Mammary epithelial cell (primary cell): Measurements from ENCODE around the gene UPK1B.

ENCODE experiments used
- CTCF ChIP-seq, 2 donors: IDR thresholded peaks in 1 of 2; conservative IDR thresholded peaks in 1 of 2; 2 replicates each; pipeline ENCODE4 v1.5.1; 2011 to 2012; ENCODE audit warnings: inconsistent platforms in 2 of 2, low read length in 2 of 2, mild to moderate bottlenecking in 2 of 2, control low read depth in 1 of 2, low read depth in 1 of 2; ENCODE audit not compliant: insufficient read depth in 1 of 2; ENCODE audit errors: extremely low read depth in 1 of 2
- EZH2 ChIP-seq: IDR thresholded peaks from 2 replicates; pipeline ENCODE4 v1.6.1; 2012; ENCODE audit warnings: low read length, inconsistent platforms, borderline replicate concordance

- no peak for TF ChIP-seq CTCF (conservative IDR thresholded peaks at IDR 0.05 in 1 of 2, IDR thresholded peaks at IDR 0.05 in 1 of 2; ENCODE audit: extremely low read depth in 1 of 2, insufficient read depth in 1 of 2, low read depth in 1 of 2, low read length in 2 of 2)
- no peak for TF ChIP-seq EZH2
These were observed 10.7 kb downstream of the UPK1B start for GRCh38 chr3:119184111-119184510.
